ENCODE results near the gene KIAA1549.

The KIAA1549 gene

GRCh38 chr7:138974675-138975292, 6.4 kb downstream of the KIAA1549 start:
- DNase-seq, result no peak

- DNase-seq, result no peak
These were observed 7.1 kb downstream of the KIAA1549 start for GRCh38 chr7:138974103-138974502.

- no peak for DNase-seq
These were observed 10.2 kb downstream of the KIAA1549 start for GRCh38 chr7:138970952-138971351.

GRCh38 chr7:138970446-138970845, 10.7 kb downstream of the KIAA1549 start:
- DNase-seq, result no peak

- no peak for DNase-seq
These were observed 14.0 kb downstream of the KIAA1549 start for GRCh38 chr7:138967159-138967558.

GRCh38 chr7:138964624-138965436, 16.4 kb downstream of the KIAA1549 start:
- no peak for DNase-seq

- DNase-seq, result no peak
These were observed 17.5 kb downstream of the KIAA1549 start for GRCh38 chr7:138963675-138964074.

- no peak for DNase-seq
These were observed 18.5 kb downstream of the KIAA1549 start for GRCh38 chr7:138962561-138963270.

- no peak for DNase-seq
These were observed 20.0 kb downstream of the KIAA1549 start for GRCh38 chr7:138961159-138961558.

GRCh38 chr7:138958391-138958956, 22.7 kb downstream of the KIAA1549 start:
- no peak for DNase-seq

GRCh38 chr7:138957753-138958390, 23.3 kb downstream of the KIAA1549 start:
- DNase-seq, result no peak

GRCh38 chr7:138957217-138957616, 24.0 kb downstream of the KIAA1549 start:
- DNase-seq, result no peak

GRCh38 chr7:138954545-138955475, 26.4 kb downstream of the KIAA1549 start:
- DNase-seq, result no peak

- DNase-seq, result no peak
These were observed 28.4 kb downstream of the KIAA1549 start for GRCh38 chr7:138952791-138953190.

GRCh38 chr7:138951953-138952352, 29.2 kb downstream of the KIAA1549 start:
- DNase-seq, result no peak

- no peak for DNase-seq
These were observed 31.6 kb downstream of the KIAA1549 start for GRCh38 chr7:138949421-138950088.

GRCh38 chr7:138948403-138948802, 32.8 kb downstream of the KIAA1549 start:
- no peak for DNase-seq

- no peak for DNase-seq
These were observed 35.4 kb downstream of the KIAA1549 start for GRCh38 chr7:138945821-138946220.

GRCh38 chr7:138945154-138945553, 36.0 kb downstream of the KIAA1549 start:
- DNase-seq, result no peak

GRCh38 chr7:138944592-138944991, 36.6 kb downstream of the KIAA1549 start:
- no peak for DNase-seq

GRCh38 chr7:138943061-138943460, 38.1 kb downstream of the KIAA1549 start:
- no peak for DNase-seq
